Keratinocyte (primary cell): Measurements from ENCODE around the gene CDK14. TPM values are rescaled to one million over a fixed set of nuclear protein-coding genes. Genes with fewer than 3 reads are reported as not detected.

Experiments
- DNase-seq: peaks from one replicate; pipeline ENCODE4 v3.0.0-alpha.2; 2011; ENCODE audit warnings: low read depth, missing footprints, low spot score
- FAIRE-seq: peaks from 2 replicates; lab custom pipeline; 2011; peaks lifted over from hg19 to GRCh38; lab: Jason Lieb, UNC
- H2AFZ ChIP-seq: 2 replicates; pipeline ENCODE4 v1.6.0; 2012; ENCODE audit warnings: low read length, control low read depth, inconsistent platforms; ENCODE audit not compliant: control insufficient read depth
- H3K27ac ChIP-seq: 2 replicates; pipeline ENCODE4 v1.5.1; 2011; ENCODE audit warnings: low read length; ENCODE audit not compliant: control insufficient read depth, insufficient read depth
- H3K27me3 ChIP-seq: 3 replicates; pipeline ENCODE4 v1.6.0; 2011; ENCODE audit warnings: low read length; ENCODE audit not compliant: control insufficient read depth, insufficient read depth; ENCODE audit errors: extremely low read depth
- H3K36me3 ChIP-seq, 2 experiments: 2 replicates in 1 of 2; 3 replicates in 1 of 2; pipeline ENCODE4 v1.5.1; 2011; ENCODE audit warnings: low read length in 2 of 2, mild to moderate bottlenecking in 1 of 2; ENCODE audit not compliant: control insufficient read depth in 2 of 2, insufficient read depth in 2 of 2; ENCODE audit errors: extremely low read depth in 1 of 2
- H3K4me1 ChIP-seq: 3 replicates; pipeline ENCODE4 v1.5.1; 2011; ENCODE audit warnings: low read length; ENCODE audit not compliant: control insufficient read depth, insufficient read depth; ENCODE audit errors: extremely low read depth
- H3K4me2 ChIP-seq: 3 replicates; pipeline ENCODE4 v1.6.0; 2011; ENCODE audit warnings: low read depth, low read length; ENCODE audit not compliant: control insufficient read depth, insufficient read depth; ENCODE audit errors: extremely low read depth
- H3K4me3 ChIP-seq, 3 experiments: fragments of 200-600 bp in 1 of 3; sonication (generic) in 1 of 3; 2 replicates in 2 of 3; 3 replicates in 1 of 3; pipeline ENCODE4 v1.5.1; 2011 to 2016; ENCODE audit warnings: low read length in 3 of 3, mild to moderate bottlenecking in 3 of 3, control low read depth in 2 of 3, inconsistent platforms in 1 of 3, low read depth in 1 of 3, mixed read lengths in 1 of 3, mixed run types in 1 of 3, moderate library complexity in 1 of 3; ENCODE audit not compliant: control insufficient read depth in 2 of 3, insufficient read depth in 2 of 3; ENCODE audit errors: extremely low read depth in 1 of 3
- H3K79me2 ChIP-seq: 2 replicates; pipeline ENCODE4 v1.6.0; 2012; ENCODE audit warnings: low read length; ENCODE audit not compliant: control insufficient read depth, insufficient read depth
- H3K9ac ChIP-seq: 3 replicates; pipeline ENCODE4 v1.6.0; 2011; ENCODE audit warnings: low read length; ENCODE audit not compliant: control insufficient read depth, insufficient read depth; ENCODE audit errors: extremely low read depth
- H3K9me1 ChIP-seq: 3 replicates; pipeline ENCODE4 v1.6.0; 2011; ENCODE audit warnings: low read length; ENCODE audit not compliant: control insufficient read depth, insufficient read depth; ENCODE audit errors: extremely low read depth
- H3K9me3 ChIP-seq: 2 replicates; pipeline ENCODE4 v1.5.1; 2012; ENCODE audit warnings: low read depth, low read length; ENCODE audit not compliant: control insufficient read depth
- H4K20me1 ChIP-seq: 3 replicates; pipeline ENCODE4 v1.6.0; 2011; ENCODE audit warnings: low read length; ENCODE audit not compliant: control insufficient read depth, insufficient read depth; ENCODE audit errors: extremely low read depth
- EZH2 ChIP-seq: IDR thresholded peaks from one replicate; pipeline ENCODE4 v1.6.1; 2012; ENCODE audit warnings: inconsistent platforms, mild to moderate bottlenecking, low read length, moderate library complexity
- dilution Hi-C: fragments of 300-500 bp; cut with MboI; formaldehyde crosslinking; loops from one replicate; pipeline ENCODE4 v1.7.0; 2020; ENCODE audit warnings: low sequenced_read_pairs; ENCODE audit not compliant: extremely low pct_ligation_motif_present
- polyA plus RNA-seq, 5 experiments: library from polyadenylated mRNA; depleted of rRNA in 3 of 5; stranded (reverse) in 3 of 5; stranded (forward) in 1 of 5; unstranded in 1 of 5; fragments of >200 nt; gene quantifications; 1 replicate in 1 of 5; 2 replicates in 3 of 5; 3 replicates in 1 of 5; pipeline versions ENCODE4 v1.2.1 to v1.2.3, GENCODE V29; 2011 to 2012; ENCODE audit warnings: missing spikeins in 2 of 5, low read depth in 1 of 5, low replicate concordance in 1 of 5
- TF ChIP-seq, protein P1 (sequence below), 3 experiments: IDR thresholded peaks in 1 of 3; conservative IDR thresholded peaks in 1 of 3; optimal IDR thresholded peaks in 1 of 3; 2 replicates in 2 of 3; 3 replicates in 1 of 3; pipeline versions ENCODE3 to v1.5.1; 2011; ENCODE audit warnings: low read length in 3 of 3, mild to moderate bottlenecking in 3 of 3, moderate library complexity in 2 of 3, control low read depth in 1 of 3, inconsistent platforms in 1 of 3; ENCODE audit not compliant: insufficient read depth in 2 of 3; ENCODE audit errors: extremely low read depth in 1 of 3

The CDK14 gene
- polyA plus RNA-seq, 1 donor (not counting 4 experiments of a cell fraction or from before 2014, with no cell fraction given) = 4.0 TPM

- DNase-seq = no peak
- no peaks in the 10 kb centered on the region for H4K20me1 ChIP-seq
- no peak overlapping the region for H3K27ac ChIP-seq
- dilution Hi-C loops = no loop called here
- H3K9ac ChIP-seq = no peak overlapping the region
- no peaks in the 10 kb centered on the region for H3K4me1 ChIP-seq
- no peak overlapping the region for H3K4me2 ChIP-seq
- H3K79me2 ChIP-seq = no peaks in the 10 kb centered on the region
- no peaks in the 10 kb centered on the region for H3K36me3 ChIP-seq
- no peaks in the 10 kb centered on the region for H3K27me3 ChIP-seq
- no peaks in the 10 kb centered on the region for H3K9me3 ChIP-seq
- TF ChIP-seq, protein P1, sequence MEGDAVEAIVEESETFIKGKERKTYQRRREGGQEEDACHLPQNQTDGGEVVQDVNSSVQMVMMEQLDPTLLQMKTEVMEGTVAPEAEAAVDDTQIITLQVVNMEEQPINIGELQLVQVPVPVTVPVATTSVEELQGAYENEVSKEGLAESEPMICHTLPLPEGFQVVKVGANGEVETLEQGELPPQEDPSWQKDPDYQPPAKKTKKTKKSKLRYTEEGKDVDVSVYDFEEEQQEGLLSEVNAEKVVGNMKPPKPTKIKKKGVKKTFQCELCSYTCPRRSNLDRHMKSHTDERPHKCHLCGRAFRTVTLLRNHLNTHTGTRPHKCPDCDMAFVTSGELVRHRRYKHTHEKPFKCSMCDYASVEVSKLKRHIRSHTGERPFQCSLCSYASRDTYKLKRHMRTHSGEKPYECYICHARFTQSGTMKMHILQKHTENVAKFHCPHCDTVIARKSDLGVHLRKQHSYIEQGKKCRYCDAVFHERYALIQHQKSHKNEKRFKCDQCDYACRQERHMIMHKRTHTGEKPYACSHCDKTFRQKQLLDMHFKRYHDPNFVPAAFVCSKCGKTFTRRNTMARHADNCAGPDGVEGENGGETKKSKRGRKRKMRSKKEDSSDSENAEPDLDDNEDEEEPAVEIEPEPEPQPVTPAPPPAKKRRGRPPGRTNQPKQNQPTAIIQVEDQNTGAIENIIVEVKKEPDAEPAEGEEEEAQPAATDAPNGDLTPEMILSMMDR (optimal IDR thresholded peaks at IDR 0.05 in 1 of 3, IDR thresholded peaks at IDR 0.05 in 1 of 3, conservative IDR thresholded peaks at IDR 0.05 in 1 of 3; ENCODE audit: extremely low read depth in 1 of 3, insufficient read depth in 2 of 3, low read length in 3 of 3) = no peak
- TF ChIP-seq EZH2 = no peak
- FAIRE-seq = no peak
- no peaks in the 10 kb centered on the region for H3K9me1 ChIP-seq
- no peak overlapping the region for H2AFZ ChIP-seq
- H3K4me3 ChIP-seq = no peak overlapping the region
Observed at GRCh38 chr7:90839316-90839715, 243.2 kb downstream of the CDK14 start.

DNA sequence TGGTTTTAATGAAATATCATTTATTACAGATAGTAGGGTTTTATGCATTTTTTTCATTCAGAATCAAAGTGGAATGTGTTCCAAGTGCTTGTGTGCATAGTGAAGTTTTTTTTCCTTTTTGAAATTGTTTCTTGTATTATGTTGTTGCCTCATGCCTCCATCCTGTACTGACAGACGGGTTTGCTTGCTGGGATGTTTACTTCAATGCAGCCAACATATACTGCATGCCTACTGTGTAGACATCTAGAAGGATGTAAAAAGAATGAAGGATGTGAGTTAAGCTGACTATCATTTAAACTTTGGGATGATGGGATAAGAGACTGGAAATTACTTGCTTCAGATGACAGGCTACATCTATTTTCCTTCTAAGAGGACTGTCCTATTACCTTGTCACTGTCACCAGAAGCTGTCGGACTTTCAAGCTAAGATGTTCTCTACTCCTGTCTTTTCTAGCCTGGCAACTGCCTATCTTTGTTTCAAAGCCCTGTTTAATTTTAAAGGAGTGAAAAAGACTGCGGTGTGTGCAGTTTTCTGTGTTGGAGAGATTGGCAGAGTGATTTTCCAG is 243.7 kb downstream of the CDK14 start:
- H3K4me3 ChIP-seq = no peak overlapping the region
- dilution Hi-C loops = no loop called here

More for the DNA sequence above, 243.7 kb downstream of the CDK14 start:
- H2AFZ ChIP-seq = no peak overlapping the region
- no peaks in the 10 kb centered on the region for H3K4me1 ChIP-seq
- H3K27ac ChIP-seq = no peak overlapping the region
- no peaks in the 10 kb centered on the region for H3K9me3 ChIP-seq
- H3K79me2 ChIP-seq = no peaks in the 10 kb centered on the region
- H3K9me1 ChIP-seq = no peaks in the 10 kb centered on the region
- H3K27me3 ChIP-seq = no peaks in the 10 kb centered on the region
- no peak for TF ChIP-seq EZH2
- TF ChIP-seq, protein P1 (optimal IDR thresholded peaks at IDR 0.05 in 1 of 3, IDR thresholded peaks at IDR 0.05 in 1 of 3, conservative IDR thresholded peaks at IDR 0.05 in 1 of 3; ENCODE audit: extremely low read depth in 1 of 3, insufficient read depth in 2 of 3, low read length in 3 of 3) = no peak
- H3K36me3 ChIP-seq = no peaks in the 10 kb centered on the region
- H3K9ac ChIP-seq = no peak overlapping the region
- FAIRE-seq (no peak), DNase-seq (no peak)
- H3K4me2 ChIP-seq = no peak overlapping the region
- H4K20me1 ChIP-seq = no peaks in the 10 kb centered on the region
